BJ (cell line): ENCODE results near the gene ONECUT3. TPM values are rescaled to one million over a fixed set of nuclear protein-coding genes. Genes with fewer than 3 reads are reported as not detected.

Experiments used
- CTCF ChIA-PET: fragments of 350-600 bp; formaldehyde crosslinking; extraction: SDS; loops from one replicate; lab custom pipeline; 2021; ENCODE audit warnings: antibody characterized with exemption, inconsistent platforms; lab: Yijun Ruan, JAX
- POLR2A ChIA-PET: fragments of 300-600 bp; sonication (Branson Sonifier 250); formaldehyde crosslinking; extraction: SDS; loops from one replicate; lab custom pipeline; 2021; ENCODE audit warnings: antibody characterized with exemption; lab: Charles Lee
- DNase-seq: peaks from one replicate; pipeline ENCODE4 v3.0.0-alpha.2; 2011; ENCODE audit warnings: low read depth
- H3K27me3 ChIP-seq: 2 replicates; pipeline ENCODE4 v1.6.0; 2011; ENCODE audit warnings: low read length; ENCODE audit not compliant: control insufficient read depth, insufficient read depth
- H3K36me3 ChIP-seq: 2 replicates; pipeline ENCODE4 v1.5.1; 2011; ENCODE audit warnings: low read length; ENCODE audit not compliant: control insufficient read depth, insufficient read depth
- H3K4me3 ChIP-seq: 2 replicates; pipeline ENCODE4 v1.5.1; 2011; ENCODE audit warnings: low read depth, mild to moderate bottlenecking, control low read depth, low read length
- CTCF ChIP-seq: IDR thresholded peaks from 2 replicates; pipeline ENCODE4 v1.5.1; 2011; ENCODE audit warnings: low read depth, mild to moderate bottlenecking, control low read depth, inconsistent platforms, low read length, moderate library complexity; ENCODE audit not compliant: insufficient read depth
- polyA plus RNA-seq: library from polyadenylated mRNA; depleted of rRNA; stranded (reverse); fragments of >200 nt; gene quantifications from 2 replicates; pipeline ENCODE4 v1.2.3, GENCODE V29; 2011

Gene ONECUT3
- polyA plus RNA-seq, 1 experiment = not detected

- H3K27me3 ChIP-seq = peaks cover 18% of the 10 kb centered on the region
- H3K36me3 ChIP-seq = no peaks in the 10 kb centered on the region
- H3K4me3 ChIP-seq = no peak overlapping the region
- TF ChIP-seq CTCF = no peak
- DNase-seq = no peak
- ChIA-PET CTCF (interaction anchor here (1.8 kb wide), 1 partner anchor 9 kb away, joined by 4 read pairs; no protein-coding TSS in a partner anchor), POLR2A (no interaction called here)
Measured at GRCh38 chr19:1719519-1719918, 33.8 kb upstream of the ONECUT3 start.

- Histone ChIP-seq H3K36me3 (no peaks in the 10 kb centered on the region), H3K27me3 (peaks cover 19% of the 10 kb centered on the region), H3K4me3 (no peak overlapping the region)
- ChIA-PET CTCF (interaction anchor here (1.8 kb wide), 1 partner anchor 10 kb away, joined by 4 read pairs; no protein-coding TSS in a partner anchor), POLR2A (no interaction called here)
- DNase-seq = no peak
- TF ChIP-seq CTCF = no peak
Measured at GRCh38 chr19:1720237-1720636, 33.1 kb upstream of the ONECUT3 start.

DNA sequence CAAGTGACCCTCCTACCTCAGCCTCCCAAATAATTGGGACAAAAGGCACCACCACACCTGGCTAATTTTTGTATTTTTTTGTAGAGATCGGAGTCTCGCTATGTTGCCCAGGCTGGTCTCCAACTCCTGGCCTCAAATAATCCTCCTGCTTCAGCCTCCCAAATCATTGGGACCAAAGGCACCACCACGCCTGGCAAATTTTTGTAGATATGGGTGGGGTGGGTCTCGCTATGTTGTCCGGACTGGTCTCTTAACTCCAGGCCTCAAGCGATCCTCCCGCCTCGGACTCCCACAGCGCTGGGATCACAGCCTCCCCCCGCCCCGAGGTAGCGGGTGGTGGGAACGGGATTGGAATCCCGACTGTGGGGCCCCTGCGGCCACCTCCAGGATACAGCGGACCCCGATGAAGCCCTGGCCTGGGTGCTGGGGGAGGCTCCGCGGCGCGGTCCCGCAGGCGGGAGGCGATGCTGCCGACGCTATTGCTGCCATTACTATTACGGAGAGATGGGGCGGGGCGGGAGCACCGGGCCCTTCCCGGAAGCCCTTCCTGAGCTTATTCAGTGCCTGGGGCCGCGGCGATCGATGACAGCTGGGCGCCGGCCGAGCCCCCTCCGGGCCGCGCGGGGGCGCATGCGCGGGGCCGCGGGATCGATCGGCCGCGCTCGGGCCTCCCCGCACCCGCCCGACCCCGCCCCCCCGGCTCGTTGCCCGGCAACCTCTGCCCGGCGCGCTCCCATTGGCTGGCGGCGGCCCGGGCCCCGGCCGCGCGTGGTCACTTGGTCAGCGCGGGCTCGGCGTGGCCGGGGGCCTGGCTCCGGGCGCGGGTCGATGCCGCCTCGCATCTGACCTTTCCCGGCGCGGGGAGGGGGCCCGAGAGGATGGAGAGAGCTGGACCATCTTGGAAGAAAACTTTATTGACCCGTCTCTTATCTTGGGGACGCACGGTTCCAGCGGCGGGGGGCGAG lies 27.9 kb upstream of the ONECUT3 start:
- DNase-seq = no peak
- peak overlapping the region; percentile 50 for H3K4me3 ChIP-seq
- H3K36me3 ChIP-seq = no peaks in the 10 kb centered on the region
- TF ChIP-seq CTCF = no peak
- ChIA-PET CTCF (interaction anchor here (0.9 to 1.6 kb wide), 2 partner anchors 15 to 120 kb away, joined by 3 read pairs; no protein-coding TSS in a partner anchor), POLR2A (no interaction called here)
- peaks cover 9% of the 10 kb centered on the region; the same call in 1 of the 2 replicates for H3K27me3 ChIP-seq

- DNase-seq = no peak
- ChIA-PET CTCF (no interaction called here), POLR2A (no interaction called here)
- Histone ChIP-seq H3K36me3 (no peaks in the 10 kb centered on the region), H3K4me3 (no peak overlapping the region), H3K27me3 (0 out of 2 replicates have a peak, but pooled peaks cover 5% of the 10 kb centered on the region)
- TF ChIP-seq CTCF = no peak
Measured at GRCh38 chr19:1728816-1729567, 24.3 kb upstream of the ONECUT3 start.

- ChIA-PET POLR2A (no interaction called here), CTCF (interaction anchor here (1.1 kb wide), 1 partner anchor 37 kb away, joined by 3 read pairs; no protein-coding TSS in a partner anchor)
- 0 out of 2 replicates have a peak, but pooled peaks cover 5% of the 10 kb centered on the region for H3K27me3 ChIP-seq
- H3K4me3 ChIP-seq = no peak overlapping the region
- no peak for TF ChIP-seq CTCF
- H3K36me3 ChIP-seq = no peaks in the 10 kb centered on the region
- DNase-seq = no peak
Measured at GRCh38 chr19:1729568-1729925, 23.8 kb upstream of the ONECUT3 start.
